ENCODE measurements around the gene LMNB1. TPM values are rescaled to one million over a fixed set of nuclear protein-coding genes. Genes with fewer than 3 reads are reported as not detected.

LMNB1 gene
- total RNA-seq, 3 donors from 2014 or later, result 14.1 to 81.8 (median 30.6) TPM

GRCh38 chr5:126826619-126827215 lies 49.8 kb downstream of the LMNB1 start:
- no peak for TF ChIP-seq CTCF (IDR thresholded peaks at IDR 0.05)
- no peak overlapping the region for H3K4me3 ChIP-seq
- H3K4me1 ChIP-seq (ENCODE audit: low read depth), result no peaks in the 10 kb centered on the region
- no peaks in the 10 kb centered on the region for H3K9me3 ChIP-seq
- no peaks in the 10 kb centered on the region for H3K36me3 ChIP-seq (ENCODE audit: low read depth)
- DNase-seq (no peak), ATAC-seq (no peak)
- intact Hi-C loops (cut with DNase I, micrococcal nuclease), result no loop called here

GRCh38 chr5:126829098-126829497 lies 52.2 kb downstream of the LMNB1 start:
- Histone ChIP-seq H3K9me3 (no peaks in the 10 kb centered on the region), H3K4me1 (ENCODE audit: low read depth) (no peaks in the 10 kb centered on the region), H3K36me3 (ENCODE audit: low read depth) (no peaks in the 10 kb centered on the region), H3K4me3 (no peak overlapping the region)
- DNase-seq (no peak), ATAC-seq (no peak)
- intact Hi-C loops (cut with DNase I, micrococcal nuclease), result no loop called here
- no peak for TF ChIP-seq CTCF (IDR thresholded peaks at IDR 0.05)

- Histone ChIP-seq H3K9me3 (no peaks in the 10 kb centered on the region), H3K36me3 (ENCODE audit: low read depth) (no peaks in the 10 kb centered on the region), H3K4me1 (ENCODE audit: low read depth) (no peaks in the 10 kb centered on the region), H3K4me3 (no peak overlapping the region)
- TF ChIP-seq CTCF (IDR thresholded peaks at IDR 0.05), result no peak
- intact Hi-C loops (cut with DNase I, micrococcal nuclease), result no loop called here
- DNase-seq, result no peak
- ATAC-seq, result no peak
Observed at GRCh38 chr5:126830061-126830460, 53.1 kb downstream of the LMNB1 start.

- Histone ChIP-seq H3K4me3 (no peak overlapping the region), H3K36me3 (ENCODE audit: low read depth) (no peaks in the 10 kb centered on the region), H3K4me1 (ENCODE audit: low read depth) (no peaks in the 10 kb centered on the region), H3K9me3 (no peaks in the 10 kb centered on the region)
- no peak for ATAC-seq
- intact Hi-C loops (cut with DNase I, micrococcal nuclease), result no loop called here
- no peak for TF ChIP-seq CTCF (IDR thresholded peaks at IDR 0.05)
- no peak for DNase-seq
Observed at GRCh38 chr5:126831156-126831555, 54.2 kb downstream of the LMNB1 start.

DNA sequence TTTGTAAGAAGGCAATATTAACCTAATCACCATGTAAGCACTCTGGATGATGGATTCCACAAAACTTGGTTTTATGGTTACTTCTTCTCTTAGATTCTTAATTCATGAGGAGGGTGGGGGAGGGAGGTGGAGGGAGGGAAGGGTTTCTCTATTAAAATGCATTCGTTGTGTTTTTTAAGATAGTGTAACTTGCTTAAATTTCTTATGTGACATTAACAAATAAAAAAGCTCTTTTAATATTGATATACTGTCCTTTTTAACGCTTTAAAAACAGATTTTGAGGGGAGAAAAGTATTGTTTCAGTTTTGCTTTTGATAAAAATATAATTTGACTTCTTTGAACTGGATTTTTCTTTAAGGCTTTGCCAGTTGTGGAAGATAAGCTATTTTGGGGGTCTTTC lies 59.8 kb downstream of the LMNB1 start:
- TF ChIP-seq CTCF (IDR thresholded peaks at IDR 0.05), result no peak
- DNase-seq (no peak), ATAC-seq (no peak)
- no peaks in the 10 kb centered on the region for H3K9me3 ChIP-seq
- H3K4me3 ChIP-seq, result no peak overlapping the region
- no peaks in the 10 kb centered on the region for H3K4me1 ChIP-seq (ENCODE audit: low read depth)
- intact Hi-C loops (cut with DNase I, micrococcal nuclease), result no loop called here
- no peaks in the 10 kb centered on the region for H3K36me3 ChIP-seq (ENCODE audit: low read depth)

DNA sequence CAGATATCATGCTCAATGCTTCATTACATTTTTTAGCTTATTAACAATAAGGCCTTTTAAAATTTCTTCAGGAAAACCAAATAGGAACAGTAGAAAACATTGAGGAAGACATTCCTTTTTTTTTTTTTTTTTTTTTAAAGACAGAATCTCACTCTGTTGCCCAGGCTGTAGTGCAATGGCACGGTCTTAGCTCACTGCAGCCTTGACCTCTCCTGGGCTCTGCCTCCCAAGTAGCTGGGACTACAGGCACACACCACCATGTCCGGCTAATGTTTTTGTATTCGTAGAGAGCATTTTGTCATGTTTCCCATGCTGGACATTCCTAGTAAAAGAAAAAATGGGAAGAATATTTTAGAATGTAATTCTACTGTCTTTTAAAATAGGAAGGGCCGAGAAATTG lies 60.3 kb downstream of the LMNB1 start:
- ATAC-seq, result no peak
- no peaks in the 10 kb centered on the region for H3K9me3 ChIP-seq
- no peak for TF ChIP-seq CTCF (IDR thresholded peaks at IDR 0.05)
- no peak overlapping the region for H3K4me3 ChIP-seq
- no peaks in the 10 kb centered on the region for H3K36me3 ChIP-seq (ENCODE audit: low read depth)
- DNase-seq, result no peak
- H3K4me1 ChIP-seq (ENCODE audit: low read depth), result no peaks in the 10 kb centered on the region
- intact Hi-C loops (cut with DNase I, micrococcal nuclease), result no loop called here

All from mucosa of descending colon (tissue), 3 donors.